HG02798 (cell line): ENCODE data around the gene NQO1.
A peak's percentile ranks its signal among the peaks of the same experiment; 100 is the strongest.
"Not testable (repeated sequence)": the region's sequence is repeated elsewhere in the genome, so short reads cannot be mapped to it uniquely, and the experiment has no call there.

ENCODE experiments used
- ATAC-seq: cut with Tn5 transposase; IDR thresholded peaks from one replicate; pipeline ENCODE4 v1.9.1; 2021; ENCODE audit warnings: mild to moderate bottlenecking; ENCODE audit not compliant: unreplicated experiment, poor library complexity

The NQO1 gene

GRCh38 chr16:69726313-69727060 is at the start of gene NQO1:
TSS of gene NQO1 (minus strand) at chr16:69726560. CDS start at chr16:69726439, 121 bp downstream.
- peak; percentile 99 for ATAC-seq

GRCh38 chr16:69775563-69775962 is 49.2 kb upstream of the NQO1 start:
- ATAC-seq, result no peak

GRCh38 chr16:69773260-69773947 is 47.0 kb upstream of the NQO1 start:
- peak; percentile 64 for ATAC-seq

GRCh38 chr16:69771651-69771967 is 45.2 kb upstream of the NQO1 start:
- no peak for ATAC-seq

GRCh38 chr16:69769404-69769803 is 43.0 kb upstream of the NQO1 start:
- no peak for ATAC-seq

- no peak for ATAC-seq
Measured at GRCh38 chr16:69768666-69769065, 42.3 kb upstream of the NQO1 start.

GRCh38 chr16:69767459-69768229 is 41.3 kb upstream of the NQO1 start:
- no peak for ATAC-seq

- ATAC-seq, result no peak
Measured at GRCh38 chr16:69763599-69763942, 37.2 kb upstream of the NQO1 start.

GRCh38 chr16:69762814-69763598 is 36.6 kb upstream of the NQO1 start:
- ATAC-seq, result peak; percentile 7

- peak; percentile 93 for ATAC-seq
Measured at GRCh38 chr16:69761983-69762813, 35.8 kb upstream of the NQO1 start, which contains the start of gene WWP2. TSS of gene WWP2 (plus strand) at chr16:69762332. CDS start at chr16:69787011, 24,679 bp downstream.

GRCh38 chr16:69757375-69757774 is 31.0 kb upstream of the NQO1 start:
- ATAC-seq, result not testable (repeated sequence)

- no peak for ATAC-seq
Measured at GRCh38 chr16:69756705-69757104, 30.3 kb upstream of the NQO1 start.

GRCh38 chr16:69754469-69755310 is 28.3 kb upstream of the NQO1 start, which contains the start of gene NOB1:
TSS of gene NOB1 (minus strand) at chr16:69754926. CDS start at chr16:69754910, 16 bp downstream.
- ATAC-seq, result peak; percentile 95

GRCh38 chr16:69754143-69754468 is 27.7 kb upstream of the NQO1 start:
- ATAC-seq, result no peak

- ATAC-seq, result no peak
Measured at GRCh38 chr16:69748694-69749345, 22.5 kb upstream of the NQO1 start.

GRCh38 chr16:69747115-69747514 is 20.8 kb upstream of the NQO1 start:
- no peak for ATAC-seq

GRCh38 chr16:69745959-69746358 is 19.6 kb upstream of the NQO1 start:
- no peak for ATAC-seq

- no peak for ATAC-seq
Measured at GRCh38 chr16:69745232-69745612, 18.9 kb upstream of the NQO1 start.
